Glutamatergic neuron (in vitro differentiated cells): ENCODE results near the gene AUTS2. TPM values are rescaled to one million over a fixed set of nuclear protein-coding genes. Genes with fewer than 3 reads are reported as not detected.

Experiments used
- DNase-seq: peaks from one replicate; pipeline ENCODE4 v3.0.0; 2022
- H3K27ac Mint-ChIP-seq: one replicate; pipeline ENCODE4 v1.8.0; 2020; ENCODE audit warnings: mild to moderate bottlenecking, mixed read lengths, inconsistent platforms; ENCODE audit not compliant: unreplicated experiment
- H3K27me3 Mint-ChIP-seq: one replicate; pipeline ENCODE4 v1.8.0; 2020; ENCODE audit warnings: mild to moderate bottlenecking, moderate library complexity, mixed read lengths, inconsistent platforms; ENCODE audit not compliant: unreplicated experiment
- H3K36me3 Mint-ChIP-seq: one replicate; pipeline ENCODE4 v1.8.0; 2020; ENCODE audit warnings: mild to moderate bottlenecking, mixed read lengths, inconsistent platforms; ENCODE audit not compliant: unreplicated experiment
- H3K4me1 Mint-ChIP-seq: one replicate; pipeline ENCODE4 v1.8.0; 2020; ENCODE audit warnings: mild to moderate bottlenecking, low read depth, mixed read lengths, inconsistent platforms; ENCODE audit not compliant: unreplicated experiment
- H3K4me3 Mint-ChIP-seq: one replicate; pipeline ENCODE4 v1.8.0; 2020; ENCODE audit warnings: mild to moderate bottlenecking, mixed read lengths, inconsistent platforms; ENCODE audit not compliant: unreplicated experiment
- H3K9me3 Mint-ChIP-seq: one replicate; pipeline ENCODE4 v1.8.0; 2020; ENCODE audit warnings: mild to moderate bottlenecking, moderate library complexity, mixed read lengths, inconsistent platforms; ENCODE audit not compliant: unreplicated experiment
- CTCF ChIP-seq: fragments of 200-600 bp; sonication (generic); IDR thresholded peaks from one replicate; pipeline ENCODE4 v1.5.0; 2021; ENCODE audit not compliant: partially characterized antibody, unreplicated experiment
- total RNA-seq: library from RNA; stranded (reverse); fragmentation: NEBNext Ultra II Directional; extraction: Animal tissue kit (Norgen Biotek cat#: 25700); gene quantifications from one replicate; pipeline ENCODE4 v1.2.1, GENCODE V29; 2021; ENCODE audit not compliant: unreplicated experiment

Gene AUTS2
- total RNA-seq, 1 donor from 2014 or later: 300 TPM

GRCh38 chr7:69808391-69808790, 210.1 kb downstream of the AUTS2 start:
- Mint-ChIP-seq H3K4me1 (peaks cover 52% of the 10 kb centered on the region), H3K27ac (peak overlapping the region; percentile 88), H3K36me3 (no peaks in the 10 kb centered on the region)

GRCh38 chr7:69811476-69812308, 213.4 kb downstream of the AUTS2 start:
- Mint-ChIP-seq H3K4me3 (no peak overlapping the region), H3K27ac (no peak overlapping the region), H3K27me3 (peaks cover 10% of the 10 kb centered on the region), H3K9me3 (peaks cover 10% of the 10 kb centered on the region), H3K4me1 (peaks cover 60% of the 10 kb centered on the region), H3K36me3 (peaks cover 5% of the 10 kb centered on the region)
- TF ChIP-seq CTCF: no peak
- no peak for DNase-seq

More at GRCh38 chr7:69808391-69808790, 210.1 kb downstream of the AUTS2 start:
- DNase-seq: no peak
- H3K4me3 Mint-ChIP-seq: no peak overlapping the region
- H3K9me3 Mint-ChIP-seq: peaks cover 14% of the 10 kb centered on the region
- TF ChIP-seq CTCF: no peak
- H3K27me3 Mint-ChIP-seq: peaks cover 14% of the 10 kb centered on the region

GRCh38 chr7:69812756-69813155, 214.5 kb downstream of the AUTS2 start:
- peaks cover 59% of the 10 kb centered on the region for H3K4me1 Mint-ChIP-seq
- peaks cover 4% of the 10 kb centered on the region for H3K9me3 Mint-ChIP-seq

GRCh38 chr7:69813637-69814240, 215.5 kb downstream of the AUTS2 start:
- no peak for DNase-seq
- TF ChIP-seq CTCF: no peak
- H3K4me1 Mint-ChIP-seq: peaks cover 69% of the 10 kb centered on the region
- peaks cover 8% of the 10 kb centered on the region for H3K9me3 Mint-ChIP-seq
- H3K27me3 Mint-ChIP-seq: peaks cover 7% of the 10 kb centered on the region
- peak overlapping the region; percentile 7 for H3K27ac Mint-ChIP-seq
- peak overlapping the region; percentile 12 for H3K4me3 Mint-ChIP-seq
- peaks cover 5% of the 10 kb centered on the region for H3K36me3 Mint-ChIP-seq

More at GRCh38 chr7:69812756-69813155, 214.5 kb downstream of the AUTS2 start:
- Mint-ChIP-seq H3K27me3 (peaks cover 7% of the 10 kb centered on the region), H3K36me3 (peaks cover 5% of the 10 kb centered on the region), H3K27ac (no peak overlapping the region), H3K4me3 (no peak overlapping the region)
- no peak for TF ChIP-seq CTCF
- no peak for DNase-seq
